GM12892 (cell line): ENCODE results near the gene JARID2.

Source experiments
- POLR2A ChIP-seq: IDR thresholded peaks from 2 replicates; pipeline ENCODE4 v1.6.1; 2011; ENCODE audit warnings: low read depth, low read length, control low read depth
- POLR2AphosphoS5 ChIP-seq: IDR thresholded peaks from 2 replicates; pipeline ENCODE4 v1.6.1; 2011; ENCODE audit warnings: low read depth, low read length, control low read depth

GRCh38 chr6:15464211-15464725 lies 218.4 kb downstream of the JARID2 start:
- TF ChIP-seq POLR2A: no peak
- no peak for TF ChIP-seq POLR2AphosphoS5
